GM12891 (cell line): ENCODE data around the gene ITGB2.

Source experiments
- POLR2A ChIP-seq: IDR thresholded peaks from 2 replicates; pipeline ENCODE4 v1.6.1; 2011; ENCODE audit warnings: low read depth, low read length, control low read depth
- POLR2AphosphoS5 ChIP-seq: IDR thresholded peaks from 2 replicates; pipeline ENCODE4 v1.6.1; 2011; ENCODE audit warnings: low read depth, low read length, control low read depth
- POU2F2 ChIP-seq: IDR thresholded peaks from 2 replicates; pipeline ENCODE4 v1.6.1; 2011; ENCODE audit warnings: low read depth, mild to moderate bottlenecking, control low read depth, low read length, moderate library complexity

GRCh38 chr21:44948426-44949120, 27.9 kb upstream of the ITGB2 start:
- no peak for TF ChIP-seq POLR2AphosphoS5
- no peak for TF ChIP-seq POU2F2
- TF ChIP-seq POLR2A = no peak
